H1 (cell line): ENCODE measurements around the gene TLR7. TPM values are rescaled to one million over a fixed set of nuclear protein-coding genes. Genes with fewer than 3 reads are reported as not detected.

ENCODE experiments used
- CTCF ChIA-PET: fragments of 300-600 bp; sonication (Branson Sonifier 250); formaldehyde crosslinking; loops from one replicate; lab custom pipeline; 2021; ENCODE audit not compliant: partially characterized antibody; lab: Charles Lee
- POLR2A ChIA-PET: fragments of 300-600 bp; sonication (Branson Sonifier 250); formaldehyde crosslinking; loops from one replicate; lab custom pipeline; 2021; ENCODE audit warnings: inconsistent platforms; ENCODE audit not compliant: partially characterized antibody; lab: Charles Lee
- DNase-seq, 2 experiments: peaks; one replicate each; pipeline versions ENCODE4 v3.0.0 to v3.0.0-alpha.2; 2010 to 2022; ENCODE audit warnings: low spot score in 2 of 2, low read depth in 1 of 2, mixed read lengths in 1 of 2
- FAIRE-seq: peaks from 2 replicates; lab custom pipeline; 2011; peaks lifted over from hg19 to GRCh38; lab: Jason Lieb, UNC
- H2AFZ ChIP-seq: 2 replicates; pipeline ENCODE4 v1.8.1; 2012; ENCODE audit warnings: low read length, inconsistent platforms
- H2AK5ac ChIP-seq: 2 replicates; pipeline ENCODE4 v1.6.1; 2013; ENCODE audit warnings: low read depth, low read length
- H2BK120ac ChIP-seq: replicated peaks from 2 replicates; pipeline ENCODE3; 2013; ENCODE audit warnings: low read depth, low read length, inconsistent platforms
- H2BK12ac ChIP-seq: 2 replicates; pipeline ENCODE4 v1.6.1; 2013; ENCODE audit warnings: low read depth, low read length
- H2BK15ac ChIP-seq: 2 replicates; pipeline ENCODE4 v1.6.1; 2013; ENCODE audit warnings: low read length
- H2BK20ac ChIP-seq: 2 replicates; pipeline ENCODE4 v1.6.1; 2013; ENCODE audit warnings: low read length
- H2BK5ac ChIP-seq: 2 replicates; pipeline ENCODE4 v1.6.1; 2013; ENCODE audit warnings: low read depth, low read length
- H3K14ac ChIP-seq: 2 replicates; pipeline ENCODE4 v1.6.1; 2013; ENCODE audit warnings: inconsistent platforms; ENCODE audit not compliant: insufficient read length
- H3K18ac ChIP-seq: 2 replicates; pipeline ENCODE4 v1.6.1; 2013; ENCODE audit warnings: low read length; ENCODE audit errors: extremely low read depth
- H3K23ac ChIP-seq: 2 replicates; pipeline ENCODE4 v1.6.1; 2013; ENCODE audit warnings: inconsistent platforms; ENCODE audit not compliant: insufficient read length
- H3K23me2 ChIP-seq: 2 replicates; pipeline ENCODE4 v1.6.1; 2013; ENCODE audit warnings: low read depth, low read length
- H3K27ac ChIP-seq: 2 replicates; pipeline ENCODE4 v1.6.1; 2011; ENCODE audit warnings: low read depth, low read length, inconsistent platforms
- H3K27me3 ChIP-seq, 4 experiments: replicated peaks in 1 of 4; 1 replicate in 1 of 4; 2 replicates in 3 of 4; pipeline versions ENCODE4 v1.6.1 to v1.8.1; 2011 to 2013; ENCODE audit warnings: low read length in 3 of 4, mild to moderate bottlenecking in 3 of 4, inconsistent platforms in 2 of 4, mixed read lengths in 2 of 4, moderate library complexity in 1 of 4; ENCODE audit not compliant: control insufficient read depth in 3 of 4, insufficient read depth in 3 of 4; ENCODE audit errors: extremely low read depth in 1 of 4
- H3K36me3 ChIP-seq, 4 experiments: 2 replicates each; pipeline versions ENCODE4 v1.6.1 to v1.8.1; 2011 to 2013; ENCODE audit warnings: mild to moderate bottlenecking in 4 of 4, low read length in 3 of 4, moderate library complexity in 2 of 4, control low read depth in 1 of 4, inconsistent platforms in 1 of 4; ENCODE audit not compliant: insufficient read depth in 4 of 4, control insufficient read depth in 2 of 4
- H3K4ac ChIP-seq: replicated peaks from 2 replicates; pipeline ENCODE3; 2013; ENCODE audit warnings: low read length, low read depth, mixed read lengths, inconsistent platforms; ENCODE audit not compliant: insufficient read length
- H3K4me1 ChIP-seq, 4 experiments: replicated peaks in 1 of 4; 1 replicate in 1 of 4; 2 replicates in 3 of 4; pipeline versions ENCODE4 v1.6.1 to v1.8.1; 2011 to 2013; ENCODE audit warnings: low read length in 3 of 4, inconsistent platforms in 2 of 4, mixed read lengths in 1 of 4; ENCODE audit not compliant: insufficient read depth in 4 of 4, control insufficient read depth in 3 of 4
- H3K4me2 ChIP-seq, 2 experiments: 2 replicates each; pipeline versions ENCODE4 v1.6.1 to v1.8.1; 2011 to 2013; ENCODE audit warnings: low read depth in 2 of 2, low read length in 2 of 2, control low read depth in 1 of 2, inconsistent platforms in 1 of 2, mild to moderate bottlenecking in 1 of 2; ENCODE audit not compliant: insufficient read depth in 1 of 2
- H3K4me3 ChIP-seq, 4 experiments: fragments of 200-600, 300-600 bp in 1 of 4; sonication (generic), shearing (Covaris generic), sonication (Bioruptor Twin) in 1 of 4; 2 replicates each; pipeline versions ENCODE4 v1.5.1 to v1.8.1; 2011 to 2016; ENCODE audit warnings: low read length in 4 of 4, low read depth in 3 of 4, control low read depth in 2 of 4, inconsistent platforms in 2 of 4, mild to moderate bottlenecking in 2 of 4, mixed read lengths in 1 of 4, moderate library complexity in 1 of 4; ENCODE audit not compliant: insufficient read depth in 2 of 4; ENCODE audit errors: extremely low read depth in 1 of 4
- H3K56ac ChIP-seq: replicated peaks from 2 replicates; pipeline ENCODE3; 2013; ENCODE audit warnings: low read depth, mild to moderate bottlenecking, mixed read lengths, low read length, inconsistent platforms; ENCODE audit not compliant: insufficient read length
- H3K79me1 ChIP-seq: 2 replicates; pipeline ENCODE4 v1.6.1; 2013; ENCODE audit warnings: low read depth, low read length, control low read depth
- H3K79me2 ChIP-seq, 2 experiments: 2 replicates each; pipeline versions ENCODE4 v1.6.1 to v1.8.1; 2012 to 2013; ENCODE audit warnings: low read length in 2 of 2, mild to moderate bottlenecking in 2 of 2, inconsistent platforms in 1 of 2; ENCODE audit not compliant: insufficient read depth in 2 of 2, control insufficient read depth in 1 of 2
- H3K9ac ChIP-seq, 4 experiments: replicated peaks in 1 of 4; 1 replicate in 1 of 4; 2 replicates in 3 of 4; pipeline versions ENCODE4 v1.6.1 to v1.8.1; 2011 to 2013; ENCODE audit warnings: low read depth in 3 of 4, low read length in 3 of 4, control low read depth in 2 of 4, mild to moderate bottlenecking in 2 of 4, moderate library complexity in 2 of 4, inconsistent platforms in 1 of 4; ENCODE audit errors: extremely low read depth in 1 of 4
- H3K9me3 ChIP-seq, 2 experiments: 2 replicates each; pipeline versions ENCODE4 v1.6.1 to v1.8.1; 2012 to 2013; ENCODE audit warnings: mild to moderate bottlenecking in 2 of 2, moderate library complexity in 2 of 2, control low read depth in 1 of 2, inconsistent platforms in 1 of 2, low read depth in 1 of 2, low read length in 1 of 2, mixed read lengths in 1 of 2; ENCODE audit not compliant: insufficient read depth in 2 of 2
- H4K20me1 ChIP-seq, 2 experiments: replicated peaks in 1 of 2; 2 replicates each; pipeline versions ENCODE3 to v1.8.1; 2011 to 2013; ENCODE audit warnings: inconsistent platforms in 2 of 2, low read length in 2 of 2, mild to moderate bottlenecking in 1 of 2; ENCODE audit not compliant: insufficient read depth in 2 of 2, control insufficient read depth in 1 of 2
- H4K5ac ChIP-seq: 2 replicates; pipeline ENCODE4 v1.6.1; 2013; ENCODE audit warnings: low read length, low read depth, mixed read lengths, inconsistent platforms; ENCODE audit not compliant: insufficient read length
- H4K8ac ChIP-seq: 2 replicates; pipeline ENCODE4 v1.8.0; 2013; ENCODE audit warnings: mild to moderate bottlenecking, moderate library complexity, low read length, inconsistent platforms; ENCODE audit not compliant: insufficient read depth; ENCODE audit errors: extremely low read depth
- H4K91ac ChIP-seq: replicated peaks from 2 replicates; pipeline ENCODE3; 2013; ENCODE audit warnings: low read length, mixed read lengths, inconsistent platforms; ENCODE audit not compliant: insufficient read length
- CBX8 ChIP-seq: fragments of 300-800, 300-1000 bp; sonication (generic); IDR thresholded peaks from 2 replicates; pipeline ENCODE4 v1.7.1; 2016; ENCODE audit warnings: low read depth, low read length, borderline replicate concordance
- CEBPB ChIP-seq: IDR thresholded peaks from 2 replicates; pipeline ENCODE4 v1.6.1; 2012; ENCODE audit warnings: low read depth, low read length
- CTBP2 ChIP-seq: IDR thresholded peaks from 2 replicates; pipeline ENCODE4 v1.7.0; 2011; ENCODE audit warnings: borderline replicate concordance, mild to moderate bottlenecking, moderate library complexity, mixed read lengths, low read length; ENCODE audit not compliant: insufficient read depth, insufficient read length
- FOSL1 ChIP-seq: IDR thresholded peaks from 2 replicates; pipeline ENCODE4 v1.6.1; 2011; ENCODE audit warnings: mild to moderate bottlenecking, low read depth, low read length, moderate library complexity; ENCODE audit not compliant: insufficient read depth
- SAP30 ChIP-seq: fragments of 300-600 bp; sonication (generic); IDR thresholded peaks from 2 replicates; pipeline ENCODE4 v1.7.1; 2012; ENCODE audit warnings: low read length, moderate library complexity, mild to moderate bottlenecking, inconsistent platforms; ENCODE audit not compliant: insufficient read depth, insufficient replicate concordance
- SIRT6 ChIP-seq: IDR thresholded peaks from one replicate; pipeline ENCODE4 v1.7.1; 2012; ENCODE audit warnings: low read length, inconsistent platforms
- SP4 ChIP-seq: IDR thresholded peaks from 2 replicates; pipeline ENCODE4 v1.6.1; 2012; ENCODE audit warnings: low read length, inconsistent platforms
- TBP ChIP-seq: IDR thresholded peaks from 2 replicates; pipeline ENCODE4 v1.6.1; 2011; ENCODE audit warnings: low read depth, low read length, improper control_type of control experiment
- WGBS, 2 experiments: shearing (Covaris generic) in 1 of 2; methylation state at CpG; one replicate each; pipeline versions ENCODE4 v1.1.6 to v1.1.7; 2013 to 2015; ENCODE audit warnings: low lambda C conversion rate in 2 of 2, mixed read lengths in 2 of 2, inconsistent platforms in 1 of 2, low coverage in 1 of 2, missing lambda C conversion rate in 1 of 2; ENCODE audit not compliant: insufficient replicate concordance in 2 of 2, insufficient coverage in 1 of 2, insufficient read length in 1 of 2; ENCODE audit errors: extremely low coverage in 1 of 2, missing lambda C conversion rate in 1 of 2; 5-methylcytosine and 5-hydroxymethylcytosine counted together
- polyA plus RNA-seq, 7 experiments: library from polyadenylated mRNA; depleted of rRNA in 3 of 7; stranded (reverse) in 5 of 7; unstranded in 2 of 7; fragments of >200 nt in 5 of 7; fragments of 200-250 nt in 2 of 7; gene quantifications; 1 replicate in 5 of 7; 2 replicates in 1 of 7; 4 replicates in 1 of 7; pipeline versions ENCODE4 v1.2.1 to v1.2.3, GENCODE V29; 2011 to 2013; ENCODE audit warnings: missing spikeins in 2 of 7, mixed read lengths in 2 of 7
- total RNA-seq: library from RNA; stranded (reverse); fragmentation: NEBNext Ultra II Directional; extraction: Animal tissue kit (Norgen Biotek cat#: 25700); gene quantifications from 2 replicates; pipeline ENCODE4 v1.2.1, GENCODE V29; 2021
- TF ChIP-seq, protein P1 (sequence below), 3 experiments: IDR thresholded peaks; 1 replicate in 2 of 3; 2 replicates in 1 of 3; pipeline versions ENCODE4 v1.5.1 to v1.6.1; 2011; ENCODE audit warnings: low read length in 3 of 3, mild to moderate bottlenecking in 3 of 3, inconsistent platforms in 2 of 3, low read depth in 1 of 3, moderate library complexity in 1 of 3; ENCODE audit not compliant: insufficient read depth in 1 of 3; ENCODE audit errors: control extremely low read depth in 1 of 3
- TF ChIP-seq, protein P2 (sequence below): IDR thresholded peaks from 2 replicates; pipeline ENCODE4 v1.6.1; 2011; ENCODE audit warnings: low read depth, mild to moderate bottlenecking, low read length; ENCODE audit not compliant: insufficient read depth

TLR7 gene
- total and polyA plus RNA-seq, 2 of the 8 experiments (the other 6 are each of a cell fraction or from before 2014, with no cell fraction given): 0.02 TPM; not detected in 1

DNA sequence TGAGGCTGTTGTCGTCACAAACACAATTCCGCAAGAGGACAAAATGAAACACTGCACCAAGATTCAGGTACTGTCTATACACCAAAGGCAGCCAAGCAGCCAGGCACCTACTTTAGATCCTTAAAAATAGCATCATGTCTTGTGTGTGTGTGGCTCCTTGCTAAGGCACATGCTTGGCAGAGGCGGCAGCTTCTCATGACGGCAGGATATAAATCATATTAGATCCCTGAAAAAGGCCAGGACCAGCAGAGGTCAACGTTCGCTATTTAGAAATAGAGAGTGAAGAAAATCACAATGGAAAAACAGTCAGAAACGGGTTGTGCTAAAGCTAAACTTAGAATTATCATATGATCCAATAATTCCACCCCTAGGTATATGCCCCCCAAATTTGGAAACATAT lies 46.1 kb upstream of the TLR7 start:
- Histone ChIP-seq H3K56ac (no peak overlapping the region), H3K4me1 (no peaks in the 10 kb centered on the region), H3K23me2 (no peaks in the 10 kb centered on the region), H3K9ac (no peak overlapping the region), H4K20me1 (no peaks in the 10 kb centered on the region), H4K91ac (no peak overlapping the region), H3K23ac (no peak overlapping the region), H3K4ac (no peak overlapping the region), H2AFZ (no peak overlapping the region), H2BK12ac (no peak overlapping the region), H2BK20ac (no peak overlapping the region), H2BK15ac (no peak overlapping the region), H2BK120ac (no peak overlapping the region), H3K27me3 (no peaks in the 10 kb centered on the region), H3K79me2 (no peaks in the 10 kb centered on the region), H2AK5ac (no peak overlapping the region), H3K36me3 (peaks cover 2 to 27% (median 11%) of the 10 kb centered on the region in 4 experiments; a peak in 5 of 8 replicates), H3K18ac (no peak overlapping the region), H2BK5ac (no peak overlapping the region), H4K8ac (no peak overlapping the region), H4K5ac (no peak overlapping the region), H3K4me2 (no peak overlapping the region), H3K14ac (no peak overlapping the region), H3K79me1 (no peaks in the 10 kb centered on the region), H3K27ac (no peak overlapping the region), H3K9me3 (no peaks in the 10 kb centered on the region), H3K4me3 (no peak overlapping the region)
- ChIA-PET POLR2A (no interaction called here), CTCF (no interaction called here)
- 94% methylated on average over 7 of the region's 7 CpGs; no CpG with 5 or more reads in 1 of the 2 experiments for WGBS, 2 experiments
- FAIRE-seq: no peak
- no peak for TF ChIP-seq TBP
- no peak for TF ChIP-seq SP4
- no peak for TF ChIP-seq CBX8
- TF ChIP-seq CTBP2: no peak
- no peak for TF ChIP-seq SIRT6
- TF ChIP-seq, protein P1, sequence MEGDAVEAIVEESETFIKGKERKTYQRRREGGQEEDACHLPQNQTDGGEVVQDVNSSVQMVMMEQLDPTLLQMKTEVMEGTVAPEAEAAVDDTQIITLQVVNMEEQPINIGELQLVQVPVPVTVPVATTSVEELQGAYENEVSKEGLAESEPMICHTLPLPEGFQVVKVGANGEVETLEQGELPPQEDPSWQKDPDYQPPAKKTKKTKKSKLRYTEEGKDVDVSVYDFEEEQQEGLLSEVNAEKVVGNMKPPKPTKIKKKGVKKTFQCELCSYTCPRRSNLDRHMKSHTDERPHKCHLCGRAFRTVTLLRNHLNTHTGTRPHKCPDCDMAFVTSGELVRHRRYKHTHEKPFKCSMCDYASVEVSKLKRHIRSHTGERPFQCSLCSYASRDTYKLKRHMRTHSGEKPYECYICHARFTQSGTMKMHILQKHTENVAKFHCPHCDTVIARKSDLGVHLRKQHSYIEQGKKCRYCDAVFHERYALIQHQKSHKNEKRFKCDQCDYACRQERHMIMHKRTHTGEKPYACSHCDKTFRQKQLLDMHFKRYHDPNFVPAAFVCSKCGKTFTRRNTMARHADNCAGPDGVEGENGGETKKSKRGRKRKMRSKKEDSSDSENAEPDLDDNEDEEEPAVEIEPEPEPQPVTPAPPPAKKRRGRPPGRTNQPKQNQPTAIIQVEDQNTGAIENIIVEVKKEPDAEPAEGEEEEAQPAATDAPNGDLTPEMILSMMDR (IDR thresholded peaks at IDR 0.05; ENCODE audit: control extremely low read depth in 1 of 3, insufficient read depth in 1 of 3, low read depth in 1 of 3, low read length in 3 of 3): no peak
- TF ChIP-seq, protein P2, sequence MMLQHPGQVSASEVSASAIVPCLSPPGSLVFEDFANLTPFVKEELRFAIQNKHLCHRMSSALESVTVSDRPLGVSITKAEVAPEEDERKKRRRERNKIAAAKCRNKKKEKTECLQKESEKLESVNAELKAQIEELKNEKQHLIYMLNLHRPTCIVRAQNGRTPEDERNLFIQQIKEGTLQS: no peak
- TF ChIP-seq CEBPB: no peak
- no peak for TF ChIP-seq SAP30
- no peak for TF ChIP-seq FOSL1
- no peak for DNase-seq
